ENCODE data around the gene GDI1. TPM values are rescaled to one million over a fixed set of nuclear protein-coding genes. Genes with fewer than 3 reads are reported as not detected.

GDI1 gene
- polyA plus RNA-seq, 2 of the 4 experiments (the other 2 are of a cell fraction), result 124 to 128 TPM

DNA sequence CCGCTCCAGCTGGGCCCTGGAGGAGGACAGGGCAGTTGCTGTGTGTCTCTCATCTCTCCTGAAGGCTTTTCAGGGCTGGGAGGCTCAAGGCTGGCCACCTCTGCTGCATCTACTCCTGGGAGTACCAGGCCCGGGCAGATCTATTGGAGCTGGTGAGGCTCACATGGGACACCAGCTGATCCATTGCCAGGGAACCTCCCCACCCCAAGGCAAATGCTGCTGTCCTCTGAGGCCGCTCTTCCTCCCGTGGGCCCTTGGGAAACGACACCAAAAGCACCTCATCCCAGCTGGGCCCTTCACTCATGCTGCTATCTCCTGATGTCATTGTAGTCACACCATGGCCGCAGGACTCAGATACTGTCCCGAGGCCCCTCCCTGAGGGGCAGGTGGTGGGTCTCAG lies 45.8 kb downstream of the GDI1 start (continued):
- TF ChIP-seq EHMT2 (IDR thresholded peaks at IDR 0.05; ENCODE audit: low read depth), result no peak
- TF ChIP-seq CTCF (IDR thresholded peaks at IDR 0.05), result no peak
- TF ChIP-seq NR3C1 (IDR thresholded peaks at IDR 0.05), result no peak

- H3K4me3 ChIP-seq, result no peak overlapping the region
- ChIA-PET CTCF (interaction anchor here (1.7 kb wide), 2 partner anchors 37 to 110 kb away, joined by 4 read pairs; no protein-coding TSS in a partner anchor), POLR2A (no interaction called here)
- ATAC-seq, result no peak
- peak; percentile 67 for FAIRE-seq
- no peak overlapping the region for H3K27ac ChIP-seq
- H3K4me1 ChIP-seq, result peaks cover 20% of the 10 kb centered on the region
- H3K4me2 ChIP-seq, result no peak overlapping the region
- H3K9me3 ChIP-seq, result no peaks in the 10 kb centered on the region
- TF ChIP-seq NPAS2 (CRISPR knock-in tag; IDR thresholded peaks at IDR 0.05; ENCODE audit: borderline replicate concordance), result no peak
- no peak for TF ChIP-seq HDAC2 (IDR thresholded peaks at IDR 0.05)
- TF ChIP-seq EHF (CRISPR knock-in tag; IDR thresholded peaks at IDR 0.05), result no peak
- TF ChIP-seq MAFK (IDR thresholded peaks at IDR 0.05; ENCODE audit: partially characterized antibody), result no peak
- DNase-seq (ENCODE audit: low read depth in 1 of 2, low spot score in 1 of 2), result no peak
- WGBS (ENCODE audit: missing lambda C conversion rate), result 87% methylated on average over 7 of the region's 7 CpGs
These were observed 46.4 kb downstream of the GDI1 start for GRCh38 chrX:154483325-154483724.

- Histone ChIP-seq H3K9me3 (no peaks in the 10 kb centered on the region), H3K4me3 (no peak overlapping the region), H3K4me1 (peaks cover 24% of the 10 kb centered on the region), H3K27ac (peak overlapping the region; percentile 97 to 98; a peak in 5 of 6 replicates), H3K4me2 (peak overlapping the region; percentile 98)
- CTCF ChIA-PET, result interaction anchor here (1.7 kb wide), 2 partner anchors 38 to 111 kb away, joined by 4 read pairs; no protein-coding TSS in a partner anchor
- peak in 1 of 2 experiments; percentile 33 for DNase-seq (ENCODE audit: low read depth in 1 of 2, low spot score in 1 of 2)
- POLR2A ChIA-PET, result no interaction called here
- WGBS (ENCODE audit: missing lambda C conversion rate), result 67% methylated on average over 3 of the region's 16 CpGs
- FAIRE-seq, result no peak
- no peak for TF ChIP-seq MYC (IDR thresholded peaks at IDR 0.05; ENCODE audit: borderline replicate concordance, low read length)
- no peak for TF ChIP-seq SREBF2 (IDR thresholded peaks at IDR 0.05)
- TF ChIP-seq ZFP36 (IDR thresholded peaks at IDR 0.05; ENCODE audit: borderline replicate concordance, partially characterized antibody), result no peak
- no peak for TF ChIP-seq NR3C1 (IDR thresholded peaks at IDR 0.05)
- TF ChIP-seq HES2 (IDR thresholded peaks at IDR 0.05), result no peak
- no peak for TF ChIP-seq GATA3 (IDR thresholded peaks at IDR 0.05; ENCODE audit: borderline replicate concordance)
- no peak for TF ChIP-seq CEBPB (IDR thresholded peaks at IDR 0.05)
- TF ChIP-seq, protein P1, sequence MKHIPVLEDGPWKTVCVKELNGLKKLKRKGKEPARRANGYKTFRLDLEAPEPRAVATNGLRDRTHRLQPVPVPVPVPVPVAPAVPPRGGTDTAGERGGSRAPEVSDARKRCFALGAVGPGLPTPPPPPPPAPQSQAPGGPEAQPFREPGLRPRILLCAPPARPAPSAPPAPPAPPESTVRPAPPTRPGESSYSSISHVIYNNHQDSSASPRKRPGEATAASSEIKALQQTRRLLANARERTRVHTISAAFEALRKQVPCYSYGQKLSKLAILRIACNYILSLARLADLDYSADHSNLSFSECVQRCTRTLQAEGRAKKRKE (CRISPR knock-in tag; IDR thresholded peaks at IDR 0.05; ENCODE audit: low read depth), result no peak
- TF ChIP-seq HEYL (CRISPR knock-in tag; IDR thresholded peaks at IDR 0.05), result no peak
- TF ChIP-seq, protein P2, sequence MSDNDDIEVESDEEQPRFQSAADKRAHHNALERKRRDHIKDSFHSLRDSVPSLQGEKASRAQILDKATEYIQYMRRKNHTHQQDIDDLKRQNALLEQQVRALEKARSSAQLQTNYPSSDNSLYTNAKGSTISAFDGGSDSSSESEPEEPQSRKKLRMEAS (IDR thresholded peaks at IDR 0.05), result no peak
- no peak for TF ChIP-seq TP53 (CRISPR knock-in tag; IDR thresholded peaks at IDR 0.05)
- TF ChIP-seq KDM1A (IDR thresholded peaks at IDR 0.05; ENCODE audit: low read depth), result no peak
- TF ChIP-seq KDM5A (IDR thresholded peaks at IDR 0.05), result no peak
- no peak for TF ChIP-seq ZC3H11A (IDR thresholded peaks at IDR 0.05)
- TF ChIP-seq EP300 (IDR thresholded peaks at IDR 0.05), result no peak
- no peak for TF ChIP-seq NPAS2 (CRISPR knock-in tag; IDR thresholded peaks at IDR 0.05; ENCODE audit: borderline replicate concordance)
- 0 out of 6 replicates have a peak, but pooled peaks of 1 of the 2 experiments have one; percentile 5 for ATAC-seq
These were observed 47.5 kb downstream of the GDI1 start for GRCh38 chrX:154484255-154485149.
